Right lobe of liver (tissue), 6 donors: ENCODE measurements around the gene IYD. TPM values are rescaled to one million over a fixed set of nuclear protein-coding genes. Genes with fewer than 3 reads are reported as not detected.
A peak's percentile ranks its signal among the peaks of the same experiment; 100 is the strongest.

Experiments used
- ATAC-seq, 4 donors: fragments of 200-7000 bp; cut with Tn5 transposase; one replicate each; pipeline ENCODE4 v1.9.1; 2020; ENCODE audit warnings: mild to moderate bottlenecking in 4 of 4, moderate library complexity in 4 of 4
- DNase-seq, 3 donors: peaks; one replicate each; pipeline ENCODE4 v3.0.0-alpha.2; 2020
- H3K27ac ChIP-seq, 3 donors: fragments of 200-600 bp; one replicate each; pipeline ENCODE4 v1.8.0; 2022
- H3K27me3 ChIP-seq, 2 donors: fragments of 200-600 bp; one replicate each; pipeline ENCODE4 v1.8.0; 2022
- H3K36me3 ChIP-seq, 4 donors: fragments of 200-600 bp; sonication (generic) in 1 of 4; one replicate each; pipeline versions ENCODE4 v1.5.1 to v1.8.0; 2017 to 2022; ENCODE audit warnings: control low read depth in 1 of 4
- H3K4me1 ChIP-seq, 4 donors: fragments of 200-600 bp; sonication (generic) in 1 of 4; one replicate each; pipeline versions ENCODE4 v1.5.1 to v1.8.0; 2017 to 2022; ENCODE audit warnings: control low read depth in 1 of 4
- H3K4me3 ChIP-seq, 3 donors: fragments of 200-600 bp; one replicate each; pipeline ENCODE4 v1.8.0; 2022
- H3K9me3 ChIP-seq, 4 donors: fragments of 200-600 bp; sonication (generic) in 1 of 4; one replicate each; pipeline versions ENCODE4 v1.5.1 to v1.8.0; 2017 to 2022; ENCODE audit warnings: control low read depth in 1 of 4
- CTCF ChIP-seq, 4 donors: fragments of 200-600 bp in 3 of 4; fragments of 450-650 bp in 1 of 4; IDR thresholded peaks; one replicate each; pipeline versions ENCODE4 v1.5.1 to v1.8.0; 2016 to 2022; ENCODE audit warnings: antibody characterized with exemption in 4 of 4, mild to moderate bottlenecking in 2 of 4
- POLR2A ChIP-seq: fragments of 450-650 bp; IDR thresholded peaks from one replicate; pipeline ENCODE4 v1.6.1; 2017; ENCODE audit warnings: antibody characterized with exemption, mild to moderate bottlenecking
- WGBS: methylation state at CpG from one replicate; pipeline ENCODE4 v1.1.6; 2018; ENCODE audit warnings: low coverage, low lambda C conversion rate; ENCODE audit not compliant: insufficient coverage; ENCODE audit errors: missing lambda C conversion rate; 5-methylcytosine and 5-hydroxymethylcytosine counted together
- intact Hi-C, 2 donors: fragments of 100-400 bp; cut with DNase I; formaldehyde crosslinking; loops; one replicate each; pipeline versions ENCODE4 v1.11.2 to v1.14.1; 2022
- total RNA-seq, 6 experiments: library from RNA; depleted of rRNA in 2 of 6; stranded (reverse); fragments of >200 nt in 2 of 6; fragmentation: NEBNext Ultra II Directional in 3 of 6; extraction: Animal tissue kit (Norgen Biotek cat#: 25700) in 3 of 6; gene quantifications; one replicate each; pipeline versions ENCODE4 v1.1.0 to v1.2.4, GENCODE V29; 2016 to 2023
- donor health status: DM: no; HTN: yes; CAD: no.
- donor health status: DM: no; HTN: no; CAD: no.
- donor health status: DM: no; HTN: no; CAD: no.
- donor health status: DM: no; HTN: yes; CAD: no.
- donor health status: DM: no; HTN: yes; CAD: no.

Gene IYD
- total RNA-seq, 6 experiments from 2014 or later = 5.8 to 21.6 (median 16.1) TPM

GRCh38 chr6:150380256-150380655 is 11.4 kb downstream of the IYD start:
- no peak overlapping the region for H3K4me3 ChIP-seq
- 54% methylated on average over 1 of the region's 1 CpG for WGBS
- no peak overlapping the region for H3K27ac ChIP-seq
- ATAC-seq = no peak
- no peaks in the 10 kb centered on the region for H3K36me3 ChIP-seq
- intact Hi-C loops = no loop called here
- no peaks in the 10 kb centered on the region for H3K27me3 ChIP-seq
- no peaks in the 10 kb centered on the region for H3K9me3 ChIP-seq
- peaks cover 0 to 9% (median 0%) of the 10 kb centered on the region in 4 donors for H3K4me1 ChIP-seq
- no peak for TF ChIP-seq POLR2A
- TF ChIP-seq CTCF (IDR thresholded peaks at IDR 0.05) = no peak
- no peak for DNase-seq

GRCh38 chr6:150382171-150382570 is 13.4 kb downstream of the IYD start:
- Histone ChIP-seq H3K9me3 (no peaks in the 10 kb centered on the region), H3K36me3 (no peaks in the 10 kb centered on the region), H3K27ac (no peak overlapping the region), H3K27me3 (no peaks in the 10 kb centered on the region), H3K4me3 (no peak overlapping the region), H3K4me1 (peaks cover 0 to 5% (median 0%) of the 10 kb centered on the region in 4 donors)
- 86% methylated on average over 4 of the region's 4 CpGs for WGBS
- intact Hi-C loops = no loop called here
- ATAC-seq (no peak), DNase-seq (no peak)
- TF ChIP-seq CTCF (IDR thresholded peaks at IDR 0.05) = no peak

- WGBS = 21% methylated on average over 4 of the region's 4 CpGs
- H3K9me3 ChIP-seq = no peaks in the 10 kb centered on the region
- no peaks in the 10 kb centered on the region for H3K36me3 ChIP-seq
- H3K4me3 ChIP-seq = no peak overlapping the region
- TF ChIP-seq CTCF (IDR thresholded peaks at IDR 0.05) (no peak), POLR2A (no peak)
- peaks cover 0 to 44% (median 19%) of the 10 kb centered on the region in 4 donors for H3K4me1 ChIP-seq
- peak overlapping the region; percentile 69 to 86 (median 74) for H3K27ac ChIP-seq
- DNase-seq = peak in 1 of 3 donors; percentile 75
- no peaks in the 10 kb centered on the region for H3K27me3 ChIP-seq
- peak; percentile 79 to 83 (median 81) for ATAC-seq
- intact Hi-C loops = loop anchor here in 1 of 2 donors (10.0 kb wide), 1 partner anchor 307 kb away; no protein-coding TSS in a partner anchor
Measured at GRCh38 chr6:150391414-150391813, 22.6 kb downstream of the IYD start.

GRCh38 chr6:150391890-150392289 is 23.1 kb downstream of the IYD start:
- peak; percentile 70 to 84 (median 78) for ATAC-seq
- intact Hi-C loops = loop anchor here in 1 of 2 donors (10.0 kb wide), 1 partner anchor 307 kb away; no protein-coding TSS in a partner anchor
- no peaks in the 10 kb centered on the region for H3K9me3 ChIP-seq
- H3K27me3 ChIP-seq = no peaks in the 10 kb centered on the region
- H3K36me3 ChIP-seq = no peaks in the 10 kb centered on the region
- H3K4me1 ChIP-seq = peaks cover 0 to 44% (median 19%) of the 10 kb centered on the region in 4 donors
- TF ChIP-seq CTCF (IDR thresholded peaks at IDR 0.05) (no peak), POLR2A (no peak)
- peak overlapping the region; percentile 69 to 86 (median 74) for H3K27ac ChIP-seq
- peak overlapping the region in 2 of 3 donors; percentile 14 to 24 for H3K4me3 ChIP-seq
- peak; percentile 45 to 76 (median 72) for DNase-seq
- 20% methylated on average over 3 of the region's 3 CpGs for WGBS
